ENCODE data around the gene PPBP.

GRCh38 chr4:74030285-74030684, 42.3 kb upstream of the PPBP start:
- TF ChIP-seq ZNF347 (CRISPR knock-in tag; IDR thresholded peaks at IDR 0.05; ENCODE audit: low read depth), result no peak
- no peak for TF ChIP-seq TAF1 (IDR thresholded peaks at IDR 0.05; ENCODE audit: control insufficient read depth, extremely low read depth, insufficient read depth, low read length, severe bottlenecking)
- TF ChIP-seq PTTG1 (tag; IDR thresholded peaks at IDR 0.05; ENCODE audit: low read depth), result no peak

Measured in K562 (cell line).